ENCODE measurements around the gene ZNF276. TPM values are rescaled to one million over a fixed set of nuclear protein-coding genes. Genes with fewer than 3 reads are reported as not detected.
"Not testable (repeated sequence)": the region's sequence is repeated elsewhere in the genome, so short reads cannot be mapped to it uniquely, and the experiment has no call there.

The ZNF276 gene
- polyA plus RNA-seq, 3 donors, result 19.0 to 22.6 (median 20.2) TPM

DNA sequence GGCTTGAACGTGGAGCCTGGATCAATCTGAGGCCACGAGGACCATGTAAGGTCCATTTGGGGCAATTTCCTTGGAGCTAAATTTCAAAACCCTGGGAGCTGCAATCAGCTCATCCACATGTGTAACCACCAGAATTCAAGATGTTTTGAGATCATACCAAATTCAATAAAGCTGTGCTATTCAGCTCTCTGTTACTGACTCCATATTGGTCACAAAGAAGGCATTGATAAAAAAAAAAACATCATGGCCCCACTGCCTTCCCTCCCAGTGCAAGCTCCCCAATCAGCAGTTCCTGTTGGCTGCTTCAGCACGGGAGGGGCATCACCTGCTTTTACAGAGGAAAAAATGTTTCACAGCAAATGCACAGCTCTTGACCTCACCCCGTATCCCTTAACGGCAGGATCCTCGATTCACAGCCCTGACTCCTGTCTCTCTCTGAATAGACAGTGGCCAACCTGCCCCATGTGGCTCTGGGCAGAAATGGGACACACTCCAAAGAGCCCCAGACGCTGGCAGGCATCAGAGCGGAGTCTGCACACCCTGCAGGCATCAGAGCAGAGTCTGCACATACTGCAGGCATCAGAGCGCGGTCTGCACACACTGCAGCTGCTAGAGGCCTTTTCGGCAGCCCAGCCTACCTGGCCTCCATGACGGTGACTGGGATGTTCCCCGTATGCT is 58.0 kb downstream of the ZNF276 start:
- DNase-seq (ENCODE audit: low read depth in 3 of 3, low spot score in 2 of 3), result no peak

DNA sequence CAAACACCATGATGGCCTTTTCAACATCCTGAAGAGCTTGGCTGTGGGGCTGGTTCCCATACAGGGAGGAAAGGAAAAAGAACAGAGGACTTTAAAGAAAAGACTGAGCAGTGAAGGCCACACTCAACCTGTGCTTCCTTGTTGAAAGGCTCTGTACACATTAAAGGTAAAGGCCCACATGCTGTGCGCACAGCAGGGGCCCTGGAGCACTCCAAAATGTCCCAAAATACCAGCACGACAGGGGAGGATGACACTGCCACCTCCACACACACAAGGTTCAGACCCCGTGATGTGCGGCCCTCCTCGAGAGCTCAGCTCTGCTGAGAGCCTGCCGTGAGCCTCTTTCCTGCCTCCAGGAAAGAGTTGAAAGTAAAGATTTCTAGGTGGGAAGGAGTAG is 58.6 kb downstream of the ZNF276 start:
- no peak for DNase-seq (ENCODE audit: low read depth in 3 of 3, low spot score in 2 of 3)

DNA sequence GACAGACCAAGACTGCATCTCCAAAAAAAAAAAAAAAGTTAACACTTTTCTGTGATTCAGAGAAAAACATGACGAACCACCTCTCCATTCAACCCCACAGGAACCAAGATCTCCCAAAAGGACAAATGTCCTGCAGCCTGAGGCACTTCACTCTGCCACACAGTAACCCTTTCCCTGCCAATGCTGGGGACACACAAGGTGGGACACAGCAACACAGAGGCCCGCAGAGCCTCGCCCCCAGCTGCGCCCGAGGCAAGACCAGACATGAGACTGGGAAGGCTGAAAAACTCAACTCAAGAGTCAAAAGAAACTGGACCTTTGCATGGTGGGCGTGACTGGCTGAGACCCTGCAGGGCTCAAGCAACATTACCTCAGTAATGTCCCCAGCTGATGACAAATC is 61.2 kb downstream of the ZNF276 start:
- DNase-seq (ENCODE audit: low read depth in 3 of 3, low spot score in 2 of 3), result no peak

DNA sequence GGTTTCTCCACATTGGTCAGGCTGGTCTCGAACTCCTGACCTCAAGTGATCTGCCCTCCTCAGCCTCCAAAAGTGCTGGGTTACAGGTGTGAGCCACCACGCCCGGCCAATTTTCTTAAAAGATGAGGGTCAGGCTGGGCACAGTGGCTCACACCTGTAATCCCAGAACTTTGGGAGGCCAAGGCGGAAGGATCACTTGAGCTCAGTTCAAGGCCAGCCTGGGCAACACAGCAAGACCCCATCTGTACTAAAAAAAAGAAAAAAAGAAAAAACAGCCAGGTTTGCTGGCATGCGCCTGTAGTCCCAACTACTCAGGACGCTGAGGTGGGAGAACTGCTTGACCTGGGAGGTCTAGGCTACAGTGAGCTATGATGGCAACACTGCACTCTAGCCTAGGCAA is 62.6 kb downstream of the ZNF276 start:
- DNase-seq (ENCODE audit: low read depth in 3 of 3, low spot score in 2 of 3), result not testable (repeated sequence)

- DNase-seq (ENCODE audit: low read depth in 3 of 3, low spot score in 2 of 3), result no peak
Observed at GRCh38 chr16:89784406-89784805, 63.1 kb downstream of the ZNF276 start.

DNA sequence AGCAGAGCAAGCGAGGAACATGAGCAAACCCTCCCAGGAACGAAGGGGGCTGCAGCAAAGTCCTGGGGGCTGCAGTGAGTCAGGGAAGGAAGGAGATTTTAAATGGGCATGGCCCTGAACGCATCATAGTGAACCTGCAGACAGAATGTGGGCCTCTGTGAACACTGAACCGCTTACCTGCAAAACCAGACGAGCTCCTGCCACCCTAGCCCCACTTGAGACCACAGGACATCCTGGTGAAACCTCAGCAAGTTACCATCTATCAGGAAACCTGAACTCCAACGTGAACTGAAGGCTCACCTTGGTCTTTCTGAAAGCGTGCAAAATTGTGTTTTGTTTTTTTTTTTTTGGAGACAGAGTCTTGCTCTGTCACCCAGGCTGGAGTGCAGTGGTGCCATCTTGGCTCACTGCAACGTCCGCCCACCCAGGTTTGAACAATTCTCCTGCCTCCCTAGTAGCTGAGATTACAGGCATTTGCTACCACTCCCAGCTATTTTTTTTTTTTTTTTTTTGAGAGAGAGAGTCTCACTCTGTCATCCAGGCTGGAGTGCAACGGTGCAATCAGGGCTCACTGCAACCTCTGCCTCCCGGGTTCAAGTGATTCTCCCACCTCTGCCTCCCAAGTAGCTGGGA is 64.3 kb downstream of the ZNF276 start:
- DNase-seq (ENCODE audit: low read depth in 3 of 3, low spot score in 2 of 3), result no peak

DNA sequence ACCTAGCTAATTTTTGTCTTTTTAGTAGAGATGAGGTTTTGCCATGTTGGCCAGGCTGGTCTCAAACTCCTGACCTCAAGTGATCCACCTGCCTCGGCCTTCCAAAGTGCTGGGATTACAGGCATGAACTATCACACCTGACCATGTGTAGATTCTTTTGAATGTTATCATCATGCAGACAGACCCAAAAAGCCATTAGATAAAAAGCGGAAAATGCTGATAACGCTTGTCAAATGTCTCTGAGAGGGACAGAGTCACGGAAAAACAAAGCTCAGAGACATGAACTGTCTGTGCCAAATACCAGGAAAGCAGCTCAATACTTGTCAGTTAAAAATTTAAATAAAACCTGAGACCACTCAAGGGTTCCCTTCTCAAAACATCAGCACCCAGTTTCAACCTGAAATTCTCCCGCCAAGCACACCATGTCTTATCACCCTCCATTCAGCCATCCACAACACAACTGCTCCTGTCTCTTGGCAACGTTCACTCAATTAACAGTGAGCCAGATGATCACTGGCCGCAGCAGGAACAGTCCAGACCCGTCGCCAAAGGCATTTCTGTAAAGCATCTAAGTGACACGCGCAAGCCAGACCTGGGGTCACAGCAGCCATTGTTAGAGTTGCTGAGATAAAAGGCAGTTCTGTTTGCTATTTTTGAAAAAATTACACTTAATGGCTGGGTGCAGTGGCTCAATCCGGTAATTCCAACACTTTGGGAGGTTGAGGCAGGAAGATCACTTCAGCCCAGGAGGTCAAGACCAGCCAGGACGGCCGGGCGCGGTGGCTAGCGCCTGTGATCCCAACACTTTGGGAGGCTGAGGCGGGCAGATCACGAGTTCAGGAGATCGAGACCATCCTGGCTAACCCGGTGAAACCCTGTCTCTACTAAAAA is 65.4 kb downstream of the ZNF276 start:
- DNase-seq (ENCODE audit: low read depth in 3 of 3, low spot score in 2 of 3), result no peak

DNA sequence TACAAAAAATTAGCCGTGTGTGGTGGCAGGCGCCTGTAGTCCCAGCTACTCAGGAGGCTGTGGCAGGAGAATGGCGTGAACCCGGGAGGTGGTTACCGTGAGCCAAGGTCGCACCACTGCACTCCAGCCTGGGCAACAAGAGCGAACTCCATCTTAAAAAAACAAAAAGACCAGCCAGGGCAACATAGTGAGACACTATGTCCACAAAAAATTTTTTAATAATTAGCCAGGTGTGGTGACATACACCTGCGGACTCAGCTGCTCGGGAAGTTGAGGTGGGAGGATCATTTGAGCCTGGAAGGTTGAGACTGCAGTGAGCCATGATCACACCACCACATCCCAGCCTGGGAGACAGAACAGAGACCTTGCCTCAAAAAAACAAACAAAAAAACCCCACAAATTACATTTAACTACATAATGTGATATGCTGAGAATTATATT is 66.0 kb downstream of the ZNF276 start:
- DNase-seq (ENCODE audit: low read depth in 3 of 3, low spot score in 2 of 3), result no peak

Other genes starting within 250 kb of the ZNF276 start
- 10 to 100 TPM; 84.3 to 86.5 (median 86.3) TPM for gene ANKRD11, start 231.0 kb upstream of the ZNF276 start, polyA plus RNA-seq (ENCODE audit: insufficient read length in 3 of 3)
- gene SPG7, start 213.1 kb upstream of the ZNF276 start, polyA plus RNA-seq (ENCODE audit: insufficient read length in 3 of 3), result 10 to 100 TPM; 84.2 to 86.8 (median 85.9) TPM
- 1,000 to 10,000 TPM; 1,526 to 1,773 (median 1,604) TPM for gene RPL13, start 160.9 kb upstream of the ZNF276 start, polyA plus RNA-seq (ENCODE audit: insufficient read length in 3 of 3)
- gene CPNE7, start 145.8 kb upstream of the ZNF276 start, polyA plus RNA-seq (ENCODE audit: insufficient read length in 3 of 3), result 1 to 10 TPM; 2.0 to 3.4 (median 3.0) TPM
- gene DPEP1, start 107.9 kb upstream of the ZNF276 start, polyA plus RNA-seq (ENCODE audit: insufficient read length in 3 of 3), result 10 to 100 TPM; 18.0 to 42.6 (median 37.3) TPM
- 10 to 100 TPM; 62.0 to 74.0 (median 70.2) TPM for gene CHMP1A, start 63.8 kb upstream of the ZNF276 start, polyA plus RNA-seq (ENCODE audit: insufficient read length in 3 of 3)
- gene SPATA33, start 63.7 kb upstream of the ZNF276 start, polyA plus RNA-seq (ENCODE audit: insufficient read length in 3 of 3), result 10 to 100 TPM; 11.3 to 15.1 (median 14.6) TPM
- 10 to 100 TPM; 79.6 to 97.3 (median 83.1) TPM for gene CDK10, start 34.8 kb upstream of the ZNF276 start, polyA plus RNA-seq (ENCODE audit: insufficient read length in 3 of 3)
- 1 to 10 TPM; 4.7 to 5.7 (median 5.6) TPM for gene SPATA2L, start 19.8 kb upstream of the ZNF276 start, polyA plus RNA-seq (ENCODE audit: insufficient read length in 3 of 3)
- 1 to 10 TPM; 7.5 to 9.3 (median 9.2) TPM for gene VPS9D1, start 639 bp upstream of the ZNF276 start, polyA plus RNA-seq (ENCODE audit: insufficient read length in 3 of 3)
- gene FANCA, start 95.1 kb downstream of the ZNF276 start, polyA plus RNA-seq (ENCODE audit: insufficient read length in 3 of 3), result 10 to 100 TPM; 17.7 to 19.9 (median 18.7) TPM
- gene SPIRE2, start 106.9 kb downstream of the ZNF276 start, polyA plus RNA-seq (ENCODE audit: insufficient read length in 3 of 3), result 10 to 100 TPM in 1 of 3 donors, 1 to 10 TPM in 2; 9.3 to 10.2 (median 9.5) TPM
- 100 to 1,000 TPM; 119 to 127 (median 127) TPM for gene TCF25, start 152.1 kb downstream of the ZNF276 start, polyA plus RNA-seq (ENCODE audit: insufficient read length in 3 of 3)
- gene MC1R, start 197.3 kb downstream of the ZNF276 start, polyA plus RNA-seq (ENCODE audit: insufficient read length in 3 of 3), result 1 to 10 TPM; 1.9 to 3.2 (median 3.1) TPM
- 10 to 100 TPM in 1 of 3 donors, 1 to 10 TPM in 2; 6.4 to 10.3 (median 7.6) TPM for gene TUBB3, start 201.8 kb downstream of the ZNF276 start, polyA plus RNA-seq (ENCODE audit: insufficient read length in 3 of 3)
- gene DEF8, start 227.2 kb downstream of the ZNF276 start, polyA plus RNA-seq (ENCODE audit: insufficient read length in 3 of 3), result 10 to 100 TPM; 34.4 to 35.5 (median 35.2) TPM

All from right renal cortex interstitium (tissue), 3 donors.